KMS-11 (cell line): ENCODE results near the gene DIAPH1.

Source experiments
- H2AFZ ChIP-seq: fragments of 200-600 bp; sonication (generic); 2 replicates; pipeline ENCODE4 v1.6.1; 2016; ENCODE audit warnings: antibody characterized with exemption, mixed run types, low read depth
- H3K27ac ChIP-seq: fragments of 200-600 bp; sonication (generic); 2 replicates; pipeline ENCODE4 v1.6.1; 2016; ENCODE audit warnings: mild to moderate bottlenecking, mixed run types
- H3K27me3 ChIP-seq: fragments of 200-600 bp; sonication (generic); 2 replicates; pipeline ENCODE4 v1.6.1; 2017; ENCODE audit warnings: mild to moderate bottlenecking, low read depth, mixed run types, moderate library complexity; ENCODE audit not compliant: insufficient read depth
- H3K36me3 ChIP-seq: fragments of 200-600 bp; sonication (generic); 2 replicates; pipeline ENCODE4 v1.6.1; 2017; ENCODE audit warnings: mild to moderate bottlenecking, mixed run types; ENCODE audit not compliant: insufficient read depth
- H3K4me1 ChIP-seq: fragments of 200-600 bp; sonication (generic); 2 replicates; pipeline ENCODE4 v1.6.1; 2016; ENCODE audit warnings: mild to moderate bottlenecking, low read depth, mixed run types; ENCODE audit not compliant: poor library complexity, severe bottlenecking
- H3K4me2 ChIP-seq: fragments of 200-600 bp; sonication (generic); 2 replicates; pipeline ENCODE4 v1.7.0; 2016; ENCODE audit warnings: mild to moderate bottlenecking, mixed run types
- H3K4me3 ChIP-seq: fragments of 200-600 bp; sonication (generic); IDR thresholded peaks from 2 replicates; pipeline ENCODE4 v1.6.1; 2017; ENCODE audit warnings: low read depth, low read length, mixed read lengths; ENCODE audit not compliant: insufficient read depth
- H3K79me2 ChIP-seq: fragments of 200-600 bp; sonication (generic); 2 replicates; pipeline ENCODE4 v1.6.1; 2016; ENCODE audit warnings: low read depth, mixed run types; ENCODE audit not compliant: insufficient read depth
- H3K9ac ChIP-seq: fragments of 200-600 bp; sonication (generic); 2 replicates; pipeline ENCODE4 v1.6.1; 2016; ENCODE audit warnings: mild to moderate bottlenecking, mixed run types
- H4K20me1 ChIP-seq: fragments of 200-600 bp; sonication (generic); 2 replicates; pipeline ENCODE4 v1.6.1; 2016; ENCODE audit warnings: mild to moderate bottlenecking, mixed run types; ENCODE audit not compliant: insufficient read depth
- CTCF ChIP-seq: fragments of 200-600 bp; sonication (generic); conservative IDR thresholded peaks from 2 replicates; pipeline ENCODE4 v1.6.1; 2017; ENCODE audit warnings: low read depth, mild to moderate bottlenecking, antibody characterized with exemption, low read length, moderate library complexity, mixed read lengths

Gene DIAPH1

GRCh38 chr5:141574122-141574510, 44.7 kb downstream of the DIAPH1 start:
- no peak for TF ChIP-seq CTCF
- H3K79me2 ChIP-seq, result no peaks in the 10 kb centered on the region
- H3K27me3 ChIP-seq, result no peaks in the 10 kb centered on the region
- H3K4me2 ChIP-seq, result no peak overlapping the region
- no peak overlapping the region for H3K4me3 ChIP-seq
- H3K36me3 ChIP-seq, result peaks cover 13% of the 10 kb centered on the region; the same call in 1 of the 2 replicates
- no peak overlapping the region for H3K9ac ChIP-seq
- no peak overlapping the region for H3K27ac ChIP-seq
- no peaks in the 10 kb centered on the region for H4K20me1 ChIP-seq
- no peaks in the 10 kb centered on the region for H3K4me1 ChIP-seq
- no peak overlapping the region for H2AFZ ChIP-seq

- H3K4me2 ChIP-seq, result no peak overlapping the region
Measured at GRCh38 chr5:141573489-141574121, 45.2 kb downstream of the DIAPH1 start.

GRCh38 chr5:141570655-141571054, 48.1 kb downstream of the DIAPH1 start:
- no peak overlapping the region for H2AFZ ChIP-seq

More at GRCh38 chr5:141573489-141574121, 45.2 kb downstream of the DIAPH1 start:
- Histone ChIP-seq H3K4me1 (no peaks in the 10 kb centered on the region), H3K79me2 (no peaks in the 10 kb centered on the region), H3K36me3 (peaks cover 8% of the 10 kb centered on the region; the same call in 1 of the 2 replicates), H4K20me1 (no peaks in the 10 kb centered on the region), H3K4me3 (no peak overlapping the region), H3K27ac (no peak overlapping the region), H3K9ac (no peak overlapping the region), H3K27me3 (no peaks in the 10 kb centered on the region), H2AFZ (no peak overlapping the region)
- no peak for TF ChIP-seq CTCF

GRCh38 chr5:141567513-141568117, 51.2 kb downstream of the DIAPH1 start:
- peak; percentile 95 for TF ChIP-seq CTCF
- H3K9ac ChIP-seq, result no peak overlapping the region
- no peaks in the 10 kb centered on the region for H3K27me3 ChIP-seq
- H3K4me1 ChIP-seq, result peaks cover 12% of the 10 kb centered on the region
- no peak overlapping the region for H3K4me2 ChIP-seq
- no peak overlapping the region for H3K27ac ChIP-seq
- no peaks in the 10 kb centered on the region for H4K20me1 ChIP-seq
- no peak overlapping the region for H2AFZ ChIP-seq
- no peak overlapping the region for H3K4me3 ChIP-seq
- no peaks in the 10 kb centered on the region for H3K79me2 ChIP-seq
- no peaks in the 10 kb centered on the region; the same call in 1 of the 2 replicates for H3K36me3 ChIP-seq

More at GRCh38 chr5:141570655-141571054, 48.1 kb downstream of the DIAPH1 start:
- H3K9ac ChIP-seq, result no peak overlapping the region
- no peaks in the 10 kb centered on the region for H4K20me1 ChIP-seq
- H3K27ac ChIP-seq, result no peak overlapping the region
- no peaks in the 10 kb centered on the region; the same call in 1 of the 2 replicates for H3K36me3 ChIP-seq
- no peaks in the 10 kb centered on the region for H3K79me2 ChIP-seq
- no peaks in the 10 kb centered on the region for H3K27me3 ChIP-seq
- H3K4me2 ChIP-seq, result no peak overlapping the region
- H3K4me1 ChIP-seq, result no peaks in the 10 kb centered on the region
- H3K4me3 ChIP-seq, result no peak overlapping the region
- no peak for TF ChIP-seq CTCF
